ENCODE results near the gene HILPDA.
"Not testable (repeated sequence)": the region's sequence is repeated elsewhere in the genome, so short reads cannot be mapped to it uniquely, and the experiment has no call there.

HILPDA gene

GRCh38 chr7:128466871-128467270, 11.2 kb downstream of the HILPDA start:
- DNase-seq = not testable (repeated sequence)

- DNase-seq = peak; percentile 79 to 89
Measured at GRCh38 chr7:128476402-128477335, 21.0 kb downstream of the HILPDA start, which contains the start of gene METTL2B. METTL2B (plus strand) TSS chr7:128476748; CDS start chr7:128476766, 18 bp downstream.

DNA sequence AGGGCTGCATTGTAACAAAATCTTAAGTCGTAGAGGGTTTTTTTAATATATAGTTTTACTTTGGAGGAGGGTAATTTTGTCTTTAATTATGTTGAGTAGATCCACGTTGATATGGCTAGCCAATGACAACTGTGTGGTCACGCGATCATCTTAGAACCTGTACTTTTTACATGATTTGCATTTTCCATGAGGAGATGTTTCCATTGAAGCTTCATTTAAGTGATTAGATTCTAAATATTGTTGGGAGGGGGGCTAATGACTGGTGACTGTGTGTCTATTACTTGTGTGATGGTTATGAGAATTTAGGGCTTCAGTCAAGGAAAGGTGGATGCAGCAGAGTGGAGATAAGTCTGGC, 21.6 kb downstream of the HILPDA start:
- not testable (repeated sequence) for DNase-seq

DNA sequence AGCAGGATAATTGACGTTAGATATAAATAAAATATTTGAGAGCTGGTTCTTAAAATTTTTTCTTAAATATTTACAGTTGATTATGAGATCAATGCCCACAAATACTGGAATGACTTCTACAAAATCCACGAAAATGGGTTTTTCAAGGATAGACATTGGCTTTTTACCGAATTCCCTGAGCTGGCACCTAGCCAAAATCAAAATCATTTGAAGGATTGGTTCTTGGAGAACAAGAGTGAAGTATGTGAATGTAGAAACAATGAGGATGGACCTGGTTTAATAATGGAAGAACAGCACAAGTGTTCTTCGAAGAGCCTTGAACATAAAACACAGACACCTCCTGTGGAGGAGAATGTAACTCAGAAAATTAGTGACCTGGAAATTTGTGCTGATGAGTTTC, 23.4 kb downstream of the HILPDA start:
- DNase-seq = not testable (repeated sequence)

DNA sequence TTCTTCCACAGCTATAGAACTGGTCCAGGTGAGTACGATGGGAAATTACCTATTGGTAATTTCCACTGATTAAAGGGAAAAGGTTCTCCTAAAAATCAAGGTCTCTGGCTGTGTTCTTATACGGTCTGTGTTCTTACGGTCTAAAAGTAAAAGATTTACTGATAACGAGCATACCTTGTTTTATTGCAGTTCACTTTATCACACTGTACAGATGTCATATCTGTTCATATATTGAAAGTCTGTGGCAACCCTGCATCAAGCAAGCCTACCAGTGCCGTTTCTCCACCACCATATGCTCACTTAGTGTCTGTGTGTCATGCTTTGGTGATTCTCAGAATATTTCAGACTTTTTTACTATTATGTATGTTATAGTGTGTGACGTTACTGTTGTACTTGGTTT, 32.5 kb downstream of the HILPDA start:
- DNase-seq = not testable (repeated sequence)

GRCh38 chr7:128497405-128497804, 41.7 kb downstream of the HILPDA start:
- DNase-seq = no peak

DNA sequence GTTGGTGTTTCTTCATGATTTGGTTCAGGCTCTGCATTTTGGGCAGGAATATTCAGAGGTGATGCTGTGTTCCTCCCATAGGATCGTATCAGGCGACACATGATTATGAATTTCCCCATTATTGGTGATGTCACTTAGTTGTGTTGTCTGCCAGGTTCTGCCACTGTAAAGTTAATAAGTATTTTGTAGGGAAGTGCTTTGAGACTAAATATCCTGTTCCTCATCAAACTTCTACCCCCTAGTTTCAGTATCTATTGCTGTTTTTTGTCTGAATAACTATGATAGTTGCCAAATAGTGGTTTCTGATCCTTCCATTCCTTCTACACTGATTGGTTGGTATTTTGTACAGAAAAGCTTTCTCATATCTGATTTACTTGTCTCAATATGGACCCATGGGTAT, 49.7 kb downstream of the HILPDA start:
- DNase-seq = not testable (repeated sequence)

GRCh38 chr7:128506819-128507218, 51.1 kb downstream of the HILPDA start:
- not testable (repeated sequence) for DNase-seq

DNA sequence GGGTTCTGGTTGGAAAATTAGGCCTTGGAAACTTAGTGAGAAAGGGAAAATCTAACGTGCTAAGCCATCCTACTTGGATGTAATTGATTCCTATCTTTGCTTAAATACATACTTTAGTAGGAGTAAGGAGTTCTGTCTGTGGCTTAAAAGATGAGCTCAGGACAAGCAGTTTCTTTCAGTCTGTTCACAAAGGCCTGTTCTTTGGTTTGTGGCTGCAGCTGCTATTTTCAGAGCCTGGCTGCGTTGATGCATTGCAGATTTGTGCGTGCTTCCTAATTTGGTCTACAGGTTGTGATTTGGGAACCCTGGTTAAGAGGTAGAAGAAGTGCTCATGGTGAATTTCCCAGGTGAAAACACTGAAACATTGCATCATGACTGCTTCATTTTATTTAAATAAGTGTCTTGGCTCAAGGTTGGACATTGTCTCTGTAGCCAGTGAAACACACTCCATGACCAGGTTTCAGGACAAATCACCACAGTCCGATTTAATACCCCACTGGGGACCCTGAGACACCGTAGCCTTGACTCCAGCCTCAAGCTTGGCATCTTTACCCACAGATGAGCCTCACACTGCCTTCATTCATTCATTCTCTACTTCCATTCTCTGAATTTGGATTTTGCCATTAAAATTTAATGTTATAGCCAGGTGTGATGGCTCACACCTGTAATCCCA, 51.8 kb downstream of the HILPDA start:
- DNase-seq = not testable (repeated sequence)

Data from stimulated activated CD4-positive, alpha-beta T cell treated with anti-CD3 and anti-CD28 coated beads, Interleukin-4, amount 100 ng/mL, for 4 hours (primary cell).